Caco-2 (cell line): ENCODE data around the gene LMF1. TPM values are rescaled to one million over a fixed set of nuclear protein-coding genes. Genes with fewer than 3 reads are reported as not detected.

ENCODE experiments used
- BruUV-seq: library from RNA; stranded (reverse); fragments of 400-500 nt; replicated peaks from 2 replicates; lab custom pipeline; 2021; lab: Mats Ljungman, UMichigan
- CTCF ChIA-PET: fragments of 300-600 bp; sonication (Branson Sonifier 250); formaldehyde crosslinking; loops from one replicate; lab custom pipeline; 2022; ENCODE audit warnings: antibody characterized with exemption; lab: Charles Lee
- POLR2A ChIA-PET: fragments of 300-600 bp; sonication (Branson Sonifier 250); formaldehyde crosslinking; loops from one replicate; lab custom pipeline; 2022; ENCODE audit warnings: antibody characterized with exemption; lab: Charles Lee
- DNase-seq, 2 experiments: peaks; one replicate each; pipeline versions ENCODE4 v3.0.0 to v3.0.0-alpha.2; 2020 to 2022
- H3K27me3 ChIP-seq: replicated peaks from 2 replicates; pipeline ENCODE4 v1.6.0; 2011; ENCODE audit warnings: low read length; ENCODE audit not compliant: control insufficient read depth, insufficient read depth
- H3K36me3 ChIP-seq: 2 replicates; pipeline ENCODE4 v1.5.1; 2011; ENCODE audit warnings: low read length; ENCODE audit not compliant: control insufficient read depth, insufficient read depth
- H3K4me1 ChIP-seq: fragments of 250-450 bp; sonication (Bioruptor Pico); 2 replicates; pipeline ENCODE4 v1.5.1; 2020; ENCODE audit warnings: mild to moderate bottlenecking
- H3K4me3 ChIP-seq: 2 replicates; pipeline ENCODE4 v1.5.1; 2011; ENCODE audit warnings: low read depth, mild to moderate bottlenecking, control low read depth, low read length
- H3K9me3 ChIP-seq: fragments of 250-450 bp; sonication (Bioruptor Pico); 2 replicates; pipeline ENCODE4 v1.5.1; 2020; ENCODE audit warnings: mild to moderate bottlenecking, moderate library complexity
- H3K27ac Mint-ChIP-seq: one replicate; pipeline ENCODE4 v1.8.0; 2022; ENCODE audit warnings: mixed read lengths; ENCODE audit not compliant: unreplicated experiment
- H3K27me3 Mint-ChIP-seq: one replicate; pipeline ENCODE4 v1.8.0; 2022; ENCODE audit warnings: mixed read lengths; ENCODE audit not compliant: insufficient read depth, unreplicated experiment
- H3K36me3 Mint-ChIP-seq: one replicate; pipeline ENCODE4 v1.8.0; 2022; ENCODE audit warnings: mild to moderate bottlenecking, mixed read lengths; ENCODE audit not compliant: insufficient read depth, unreplicated experiment
- H3K4me1 Mint-ChIP-seq: one replicate; pipeline ENCODE4 v1.8.0; 2022; ENCODE audit warnings: low read depth, mixed read lengths; ENCODE audit not compliant: unreplicated experiment
- H3K4me3 Mint-ChIP-seq: one replicate; pipeline ENCODE4 v1.8.0; 2022; ENCODE audit warnings: mild to moderate bottlenecking, moderate library complexity, mixed read lengths; ENCODE audit not compliant: unreplicated experiment
- H3K9me3 Mint-ChIP-seq: one replicate; pipeline ENCODE4 v1.8.0; 2022; ENCODE audit warnings: mixed read lengths; ENCODE audit not compliant: unreplicated experiment
- intact Hi-C: fragments of 100-400 bp; cut with micrococcal nuclease; formaldehyde crosslinking; loops from one replicate; pipeline ENCODE4 v1.10.0; 2022; ENCODE audit not compliant: unreplicated experiment
- total RNA-seq: library from RNA; stranded (reverse); gene quantifications from 2 replicates; pipeline ENCODE4 v1.2.3, GENCODE V29; 2022
- TF ChIP-seq, protein P1 (sequence below), 2 experiments: fragments of 200-600 bp in 1 of 2; IDR thresholded peaks; 1 replicate in 1 of 2; 2 replicates in 1 of 2; pipeline versions ENCODE4 v1.5.1 to v1.8.0; 2011 to 2022; ENCODE audit warnings: antibody characterized with exemption in 1 of 2, control low read depth in 1 of 2, inconsistent platforms in 1 of 2, low read depth in 1 of 2, low read length in 1 of 2, mild to moderate bottlenecking in 1 of 2, moderate library complexity in 1 of 2; ENCODE audit not compliant: insufficient read depth in 1 of 2, severe bottlenecking in 1 of 2, unreplicated experiment in 1 of 2

The LMF1 gene
- total RNA-seq, 1 experiment from 2014 or later = 12.3 TPM

DNA sequence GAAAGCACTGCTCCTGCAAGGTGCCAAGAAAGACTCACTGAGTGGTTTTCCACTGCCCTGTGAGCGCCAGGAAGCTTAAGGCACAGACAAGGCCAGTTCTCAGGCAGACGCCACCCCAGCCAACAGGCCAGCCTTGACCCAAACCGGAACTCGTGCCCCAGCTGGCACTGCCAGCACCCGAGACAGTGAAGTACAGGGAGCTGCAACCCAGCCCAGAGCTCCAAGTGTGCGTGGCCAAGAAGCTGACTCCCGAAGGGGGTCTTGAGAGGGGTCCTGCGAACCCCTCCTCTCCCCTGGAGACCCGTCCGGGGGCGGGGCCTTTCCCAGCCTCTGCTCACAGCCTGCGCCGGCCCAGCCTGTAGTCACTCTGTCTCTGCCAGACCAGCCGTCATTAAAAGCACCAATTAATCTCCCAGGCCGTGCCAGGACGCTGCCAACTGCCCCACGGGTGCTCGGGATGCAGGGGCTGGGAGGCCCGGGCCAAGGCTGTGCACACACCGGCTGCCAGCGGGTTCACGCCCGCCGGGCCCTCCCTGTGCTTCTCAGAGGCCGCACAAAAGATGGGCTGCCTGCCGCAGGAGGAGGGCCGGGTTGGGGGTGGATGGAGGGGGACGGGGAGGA, 6.4 kb upstream of the LMF1 start:
- POLR2A ChIA-PET = no interaction called here
- CTCF ChIA-PET = no interaction called here
- TF ChIP-seq, protein P1, sequence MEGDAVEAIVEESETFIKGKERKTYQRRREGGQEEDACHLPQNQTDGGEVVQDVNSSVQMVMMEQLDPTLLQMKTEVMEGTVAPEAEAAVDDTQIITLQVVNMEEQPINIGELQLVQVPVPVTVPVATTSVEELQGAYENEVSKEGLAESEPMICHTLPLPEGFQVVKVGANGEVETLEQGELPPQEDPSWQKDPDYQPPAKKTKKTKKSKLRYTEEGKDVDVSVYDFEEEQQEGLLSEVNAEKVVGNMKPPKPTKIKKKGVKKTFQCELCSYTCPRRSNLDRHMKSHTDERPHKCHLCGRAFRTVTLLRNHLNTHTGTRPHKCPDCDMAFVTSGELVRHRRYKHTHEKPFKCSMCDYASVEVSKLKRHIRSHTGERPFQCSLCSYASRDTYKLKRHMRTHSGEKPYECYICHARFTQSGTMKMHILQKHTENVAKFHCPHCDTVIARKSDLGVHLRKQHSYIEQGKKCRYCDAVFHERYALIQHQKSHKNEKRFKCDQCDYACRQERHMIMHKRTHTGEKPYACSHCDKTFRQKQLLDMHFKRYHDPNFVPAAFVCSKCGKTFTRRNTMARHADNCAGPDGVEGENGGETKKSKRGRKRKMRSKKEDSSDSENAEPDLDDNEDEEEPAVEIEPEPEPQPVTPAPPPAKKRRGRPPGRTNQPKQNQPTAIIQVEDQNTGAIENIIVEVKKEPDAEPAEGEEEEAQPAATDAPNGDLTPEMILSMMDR (IDR thresholded peaks at IDR 0.05; ENCODE audit: insufficient read depth in 1 of 2, low read depth in 1 of 2, low read length in 1 of 2, severe bottlenecking in 1 of 2, unreplicated experiment in 1 of 2) = no peak
- intact Hi-C loops = no loop called here
- H3K27me3 ChIP-seq = no peaks in the 10 kb centered on the region
- Mint-ChIP-seq H3K4me1 (peaks cover 8% of the 10 kb centered on the region), H3K4me3 (no peak overlapping the region), H3K36me3 (no peaks in the 10 kb centered on the region), H3K27ac (no peak overlapping the region), H3K27me3 (peaks cover 2% of the 10 kb centered on the region), H3K9me3 (no peaks in the 10 kb centered on the region)
- no peak for DNase-seq
- no peaks in the 10 kb centered on the region for H3K36me3 ChIP-seq
- no peaks in the 10 kb centered on the region for H3K9me3 ChIP-seq
- H3K4me3 ChIP-seq = no peak overlapping the region
- no peaks in the 10 kb centered on the region for H3K4me1 ChIP-seq
- no TSS peak for BruUV-seq

DNA sequence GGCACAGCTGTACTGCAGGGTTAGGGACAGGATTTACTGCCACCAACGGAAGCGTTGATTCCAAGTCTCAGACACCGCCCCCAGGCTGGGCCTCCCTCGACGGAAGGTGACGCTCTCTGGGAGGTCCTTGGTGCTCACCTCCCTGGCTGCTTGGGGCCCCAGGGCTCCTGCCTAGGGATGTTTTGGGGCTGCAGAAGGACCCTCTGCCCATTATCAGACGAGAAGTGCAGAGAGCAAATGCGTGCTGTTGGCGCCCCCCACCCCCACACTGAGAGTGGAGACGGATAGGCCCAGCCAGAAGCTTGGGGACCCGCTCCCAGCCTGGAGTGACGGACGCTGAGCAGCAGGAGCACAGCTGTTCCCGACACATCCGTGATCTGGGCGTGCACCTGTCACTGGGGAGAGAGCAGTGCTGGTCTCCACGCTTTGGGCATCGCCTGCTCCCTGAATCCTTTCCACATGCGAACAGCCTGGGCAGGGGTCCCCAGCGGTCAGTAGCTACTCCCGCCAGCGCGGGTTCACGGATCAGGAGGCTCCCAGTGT, 5.7 kb upstream of the LMF1 start:
- peaks cover 8% of the 10 kb centered on the region for H3K4me1 Mint-ChIP-seq
- TF ChIP-seq, protein P1 (IDR thresholded peaks at IDR 0.05; ENCODE audit: insufficient read depth in 1 of 2, low read depth in 1 of 2, low read length in 1 of 2, severe bottlenecking in 1 of 2, unreplicated experiment in 1 of 2) = no peak
- intact Hi-C loops = no loop called here
- peaks cover 5% of the 10 kb centered on the region for H3K27me3 Mint-ChIP-seq
- Histone ChIP-seq H3K36me3 (no peaks in the 10 kb centered on the region), H3K4me1 (no peaks in the 10 kb centered on the region), H3K9me3 (no peaks in the 10 kb centered on the region), H3K4me3 (no peak overlapping the region), H3K27me3 (no peaks in the 10 kb centered on the region)
- no peaks in the 10 kb centered on the region for H3K36me3 Mint-ChIP-seq
- no peaks in the 10 kb centered on the region for H3K9me3 Mint-ChIP-seq
- H3K4me3 Mint-ChIP-seq = no peak overlapping the region
- no peak overlapping the region for H3K27ac Mint-ChIP-seq
- BruUV-seq = no TSS peak
- no peak for DNase-seq
- ChIA-PET POLR2A (no interaction called here), CTCF (no interaction called here)

DNA sequence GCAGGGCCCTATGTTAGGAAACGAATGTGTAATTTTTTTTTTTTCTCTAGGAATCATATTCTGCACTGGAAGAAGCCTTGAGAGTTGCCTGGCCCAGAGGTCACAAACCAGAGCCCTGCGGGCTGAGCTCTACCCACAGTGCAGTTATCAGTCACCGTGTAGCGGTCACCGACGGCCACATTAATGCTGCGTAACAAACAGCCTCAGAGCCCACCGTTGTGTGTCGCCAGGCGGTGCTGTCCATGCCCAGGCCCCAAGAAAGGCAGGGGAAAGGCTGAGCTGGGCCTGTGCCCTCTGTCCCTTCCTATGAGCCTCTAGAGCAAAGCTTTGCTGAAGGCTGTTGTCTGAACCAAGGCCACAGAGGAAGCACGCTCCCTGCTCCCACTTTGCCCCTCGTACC, 4.5 kb upstream of the LMF1 start:
- BruUV-seq = no TSS peak
- Mint-ChIP-seq H3K36me3 (no peaks in the 10 kb centered on the region), H3K27ac (no peak overlapping the region), H3K9me3 (no peaks in the 10 kb centered on the region), H3K4me1 (peaks cover 8% of the 10 kb centered on the region), H3K4me3 (no peak overlapping the region), H3K27me3 (peaks cover 5% of the 10 kb centered on the region)
- H3K9me3 ChIP-seq = no peaks in the 10 kb centered on the region
- no peaks in the 10 kb centered on the region for H3K27me3 ChIP-seq
- no peak overlapping the region for H3K4me3 ChIP-seq
- DNase-seq = no peak
- TF ChIP-seq, protein P1 (IDR thresholded peaks at IDR 0.05; ENCODE audit: insufficient read depth in 1 of 2, low read depth in 1 of 2, low read length in 1 of 2, severe bottlenecking in 1 of 2, unreplicated experiment in 1 of 2) = no peak
- intact Hi-C loops = no loop called here
- H3K4me1 ChIP-seq = 0 out of 2 replicates have a peak, but pooled peaks cover 3% of the 10 kb centered on the region
- no peaks in the 10 kb centered on the region for H3K36me3 ChIP-seq
- CTCF ChIA-PET = no interaction called here
- POLR2A ChIA-PET = no interaction called here
